HepG2 (cell line): ENCODE results near the gene ERICH3. TPM values are rescaled to one million over a fixed set of nuclear protein-coding genes. Genes with fewer than 3 reads are reported as not detected.

Experiments used
- ATAC-seq: fragments of 200-7000 bp; cut with Tn5 transposase; 3 replicates; pipeline ENCODE4 v1.9.1; 2020; ENCODE audit warnings: mild to moderate bottlenecking, moderate library complexity
- BruUV-seq: library from RNA; stranded (reverse); fragments of 400-500 nt; replicated peaks from 2 replicates; lab custom pipeline; 2021; lab: Mats Ljungman, UMichigan
- CTCF ChIA-PET: fragments of 300-600 bp; formaldehyde crosslinking; extraction: SDS; loops from one replicate; lab custom pipeline; 2021; ENCODE audit warnings: low total read pairs, inconsistent platforms, low intra/inter-chr PET ratio; lab: Yijun Ruan, JAX
- POLR2A ChIA-PET: fragments of 350-600 bp; sonication (Branson Sonifier 250); formaldehyde crosslinking; loops from one replicate; lab custom pipeline; 2020; ENCODE audit warnings: antibody characterized with exemption, inconsistent platforms; lab: Yijun Ruan, JAX
- DNase-seq: peaks from one replicate; pipeline ENCODE4 v3.0.0-alpha.2; 2015; ENCODE audit warnings: low spot score
- FAIRE-seq: peaks from 3 replicates; lab custom pipeline; 2011; peaks lifted over from hg19 to GRCh38; lab: Jason Lieb, UNC
- H2AFZ ChIP-seq: one replicate; pipeline ENCODE4 v1.6.1; 2011; ENCODE audit warnings: low read length, inconsistent platforms
- H3K27ac ChIP-seq: fragments of 300-600 bp; 3 replicates; pipeline ENCODE4 v1.8.0; 2011; ENCODE audit warnings: mixed run types, mild to moderate bottlenecking, mixed read lengths, low read length, inconsistent platforms; ENCODE audit not compliant: insufficient read depth; ENCODE audit errors: extremely low read length
- H3K27me3 ChIP-seq, 2 experiments: fragments of 200-600 bp in 1 of 2; 2 replicates in 1 of 2; 3 replicates in 1 of 2; pipeline versions ENCODE4 v1.6.0 to v1.8.0; 2011; ENCODE audit warnings: low read length in 2 of 2, mild to moderate bottlenecking in 2 of 2, moderate library complexity in 2 of 2, inconsistent platforms in 1 of 2; ENCODE audit not compliant: insufficient read depth in 2 of 2, control insufficient read depth in 1 of 2
- H3K36me3 ChIP-seq, 2 experiments: fragments of 200-600 bp in 1 of 2; replicated peaks in 1 of 2; 2 replicates in 1 of 2; 3 replicates in 1 of 2; pipeline versions ENCODE4 v1.5.1 to v1.8.0; 2011; ENCODE audit warnings: low read length in 2 of 2, inconsistent platforms in 1 of 2; ENCODE audit not compliant: insufficient read depth in 2 of 2, control insufficient read depth in 1 of 2
- H3K4me1 ChIP-seq: 2 replicates; pipeline ENCODE4 v1.5.1; 2012; ENCODE audit warnings: low read length, inconsistent platforms; ENCODE audit not compliant: insufficient read depth
- H3K4me2 ChIP-seq: 2 replicates; pipeline ENCODE4 v1.6.0; 2011; ENCODE audit warnings: low read depth, low read length, inconsistent platforms
- H3K4me3 ChIP-seq, 3 experiments: fragments of 200-600 bp in 1 of 3; sonication (generic), shearing (Covaris generic) in 1 of 3; replicated peaks in 1 of 3; 2 replicates each; pipeline ENCODE4 v1.5.1; 2011 to 2016; ENCODE audit warnings: low read length in 3 of 3, inconsistent platforms in 2 of 3, low read depth in 2 of 3, mild to moderate bottlenecking in 2 of 3, control low read depth in 1 of 3, mixed read lengths in 1 of 3; ENCODE audit not compliant: insufficient read depth in 1 of 3
- H3K79me2 ChIP-seq: one replicate; pipeline ENCODE4 v1.6.1; 2011; ENCODE audit warnings: low read length, inconsistent platforms; ENCODE audit not compliant: insufficient read depth
- H3K9ac ChIP-seq: 2 replicates; pipeline ENCODE4 v1.6.0; 2011; ENCODE audit warnings: mild to moderate bottlenecking, low read depth, low read length, inconsistent platforms; ENCODE audit not compliant: insufficient read depth
- H3K9me3 ChIP-seq: 2 replicates; pipeline ENCODE4 v1.5.1; 2012; ENCODE audit warnings: mild to moderate bottlenecking, low read length
- H4K20me1 ChIP-seq: 2 replicates; pipeline ENCODE4 v1.6.0; 2011; ENCODE audit warnings: inconsistent platforms, mild to moderate bottlenecking, low read length, moderate library complexity; ENCODE audit not compliant: insufficient read depth
- BHLHE40 ChIP-seq: IDR thresholded peaks from 2 replicates; pipeline ENCODE4 v1.6.1; 2011; ENCODE audit warnings: low read length, improper control_type of control experiment
- CHD4 ChIP-seq: fragments of 200-600 bp; sonication (generic); IDR thresholded peaks from 2 replicates; pipeline ENCODE4 v1.7.0; 2017; ENCODE audit warnings: mild to moderate bottlenecking, low read length, borderline replicate concordance
- E2F2 ChIP-seq: sonication (generic); formaldehyde crosslinking; IDR thresholded peaks from 2 replicates; pipeline ENCODE4 v1.4.0; 2020; ENCODE audit warnings: missing genetic modification reagents, borderline replicate concordance
- JDP2 ChIP-seq: sonication (generic); formaldehyde crosslinking; IDR thresholded peaks from 2 replicates; pipeline ENCODE4 v1.8.1; 2022; ENCODE audit warnings: missing genetic modification reagents, borderline replicate concordance
- KDM3A ChIP-seq: IDR thresholded peaks from 2 replicates; pipeline ENCODE4 v1.6.1; 2018; ENCODE audit warnings: low read depth, missing compliant biosample characterization
- NFIB ChIP-seq: sonication (generic); formaldehyde crosslinking; IDR thresholded peaks from 2 replicates; pipeline ENCODE4 v1.9.0; 2021; ENCODE audit warnings: missing genetic modification reagents, mild to moderate bottlenecking, borderline replicate concordance
- NFYB ChIP-seq: sonication (generic); formaldehyde crosslinking; IDR thresholded peaks from 2 replicates; pipeline ENCODE4 v1.4.0; 2020; ENCODE audit warnings: missing genetic modification reagents
- NPAS2 ChIP-seq: sonication (generic); formaldehyde crosslinking; IDR thresholded peaks from 2 replicates; pipeline ENCODE4 v1.8.0; 2022; ENCODE audit warnings: mild to moderate bottlenecking, missing genetic modification reagents, borderline replicate concordance
- POLR2AphosphoS2 ChIP-seq: IDR thresholded peaks from 2 replicates; pipeline ENCODE4 v1.6.1; 2011; ENCODE audit warnings: low read depth, low read length, improper control_type of control experiment
- PRMT3 ChIP-seq: sonication (generic); formaldehyde crosslinking; IDR thresholded peaks from 2 replicates; pipeline ENCODE4 v1.8.1; 2022; ENCODE audit warnings: low read depth, mild to moderate bottlenecking, moderate library complexity, missing genetic modification reagents, borderline replicate concordance
- SIX4 ChIP-seq: sonication (generic); formaldehyde crosslinking; IDR thresholded peaks from 2 replicates; pipeline ENCODE4 v1.4.0; 2020; ENCODE audit warnings: missing genetic modification reagents
- SP140L ChIP-seq: sonication (generic); formaldehyde crosslinking; IDR thresholded peaks from 2 replicates; pipeline ENCODE4 v1.4.0; 2020; ENCODE audit warnings: missing genetic modification reagents, borderline replicate concordance
- TFAP4 ChIP-seq: sonication (generic); IDR thresholded peaks from 2 replicates; pipeline ENCODE4 v1.6.1; 2016; ENCODE audit warnings: low read depth, borderline replicate concordance
- ZBTB21 ChIP-seq: sonication (generic); formaldehyde crosslinking; IDR thresholded peaks from 2 replicates; pipeline ENCODE4 v1.4.0; 2020; ENCODE audit warnings: missing genetic modification reagents
- ZEB1 ChIP-seq: IDR thresholded peaks from 2 replicates; pipeline ENCODE4 v1.6.1; 2012; ENCODE audit warnings: mild to moderate bottlenecking, low read depth, inconsistent platforms; ENCODE audit not compliant: insufficient replicate concordance
- ZFP36 ChIP-seq: fragments of 150-350 bp; IDR thresholded peaks from 2 replicates; pipeline ENCODE4 v1.6.1; 2018; ENCODE audit warnings: borderline replicate concordance, low read length, low read depth; ENCODE audit not compliant: partially characterized antibody
- ZNF672 ChIP-seq: sonication (generic); formaldehyde crosslinking; IDR thresholded peaks from 2 replicates; pipeline ENCODE4 v1.8.1; 2022; ENCODE audit warnings: missing genetic modification reagents
- ZNF75D ChIP-seq: sonication (generic); formaldehyde crosslinking; IDR thresholded peaks from 2 replicates; pipeline ENCODE4 v1.8.1; 2023; ENCODE audit warnings: missing genetic modification reagents, mild to moderate bottlenecking, borderline replicate concordance
- WGBS: methylation state at CpG from one replicate; pipeline ENCODE4 v1.1.6; 2017; ENCODE audit warnings: low lambda C conversion rate; 5-methylcytosine and 5-hydroxymethylcytosine counted together
- in situ Hi-C: cut with HindIII; loops from 2 replicates; pipeline ENCODE4 v1.10.0; 2017; ENCODE audit warnings: low pct_unique_long_range_greater_than_20kb; ENCODE audit not compliant: extremely low pct_ligation_motif_present
- intact Hi-C: fragments of 100-400 bp; cut with micrococcal nuclease; formaldehyde crosslinking; loops from one replicate; pipeline ENCODE4 v1.10.0; 2022; ENCODE audit not compliant: unreplicated experiment
- polyA plus RNA-seq, 8 experiments: library from polyadenylated mRNA; depleted of rRNA in 3 of 8; stranded (reverse) in 7 of 8; unstranded in 1 of 8; fragments of >200 nt; fragmentation: Illumina TruSeq in 4 of 8; extraction: Trizol in 4 of 8; gene quantifications; 2 replicates each; pipeline versions ENCODE4 v1.2.1 to v1.2.3, GENCODE V29; 2011 to 2016; ENCODE audit warnings: low read depth in 4 of 8, missing spikeins in 1 of 8, mixed read lengths in 1 of 8; ENCODE audit not compliant: insufficient read depth in 1 of 8
- total RNA-seq, 5 experiments: library from RNA; depleted of rRNA; stranded (reverse); fragments of >200 nt; fragmentation: Illumina TruSeq; extraction: Trizol; gene quantifications; 2 replicates each; pipeline ENCODE4 v1.2.3, GENCODE V29; 2016; ENCODE audit warnings: low read depth in 1 of 5
- TF ChIP-seq, protein P1 (sequence below): IDR thresholded peaks from 2 replicates; pipeline ENCODE4 v1.6.1; 2018; ENCODE audit warnings: missing genetic modification reagents

ERICH3 gene
- total and polyA plus RNA-seq, 2 of the 13 experiments (the other 11 are each of a cell fraction or from before 2014, with no cell fraction given) = 0.03 TPM; not detected in 1

GRCh38 chr1:74592580-74593355, 80.8 kb downstream of the ERICH3 start:
- POLR2A ChIA-PET = no interaction called here
- BruUV-seq = no TSS peak
- peaks cover 0 to 3% of the 10 kb centered on the region in 2 experiments; a peak in 1 of 5 replicates for H3K27me3 ChIP-seq
- intact Hi-C loops = no loop called here
- H3K36me3 ChIP-seq = no peaks in the 10 kb centered on the region
- FAIRE-seq (no peak), ATAC-seq (no peak), DNase-seq (no peak)
- no peaks in the 10 kb centered on the region for H4K20me1 ChIP-seq
- no peak overlapping the region for H3K9ac ChIP-seq
- 34% methylated on average over 5 of the region's 5 CpGs for WGBS
- in situ Hi-C loops = no loop called here
- no peak overlapping the region for H2AFZ ChIP-seq
- no peaks in the 10 kb centered on the region for H3K9me3 ChIP-seq
- CTCF ChIA-PET = no interaction called here
- H3K79me2 ChIP-seq = no peaks in the 10 kb centered on the region
- peaks cover 13% of the 10 kb centered on the region for H3K4me1 ChIP-seq
- no peak overlapping the region for H3K4me3 ChIP-seq
- no peak overlapping the region for H3K4me2 ChIP-seq
- TF ChIP-seq JDP2 (CRISPR knock-in tag) (no peak), NFIB (CRISPR knock-in tag) (no peak), BHLHE40 (no peak), PRMT3 (CRISPR knock-in tag) (no peak), NFYB (CRISPR knock-in tag) (no peak), ZEB1 (no peak), CHD4 (no peak), ZNF672 (CRISPR knock-in tag) (no peak), KDM3A (CRISPR knock-in tag) (no peak), NPAS2 (no peak), ZNF75D (CRISPR knock-in tag) (no peak), POLR2AphosphoS2 (no peak), TFAP4 (no peak), E2F2 (no peak), ZFP36 (no peak), SP140L (CRISPR knock-in tag) (no peak), SIX4 (no peak), ZBTB21 (CRISPR knock-in tag) (no peak)
- TF ChIP-seq, protein P1, sequence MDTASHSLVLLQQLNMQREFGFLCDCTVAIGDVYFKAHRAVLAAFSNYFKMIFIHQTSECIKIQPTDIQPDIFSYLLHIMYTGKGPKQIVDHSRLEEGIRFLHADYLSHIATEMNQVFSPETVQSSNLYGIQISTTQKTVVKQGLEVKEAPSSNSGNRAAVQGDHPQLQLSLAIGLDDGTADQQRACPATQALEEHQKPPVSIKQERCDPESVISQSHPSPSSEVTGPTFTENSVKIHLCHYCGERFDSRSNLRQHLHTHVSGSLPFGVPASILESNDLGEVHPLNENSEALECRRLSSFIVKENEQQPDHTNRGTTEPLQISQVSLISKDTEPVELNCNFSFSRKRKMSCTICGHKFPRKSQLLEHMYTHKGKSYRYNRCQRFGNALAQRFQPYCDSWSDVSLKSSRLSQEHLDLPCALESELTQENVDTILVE (CRISPR knock-in tag) = no peak
- H3K27ac ChIP-seq = no peak overlapping the region
